Chondrocyte (in vitro differentiated cells): ENCODE results near the gene PGAM2. TPM values are rescaled to one million over a fixed set of nuclear protein-coding genes. Genes with fewer than 3 reads are reported as not detected.

Experiments
- DNase-seq: peaks from one replicate; pipeline ENCODE4 v3.0.0; 2021; ENCODE audit warnings: mixed read lengths, low spot score
- H3K27ac Mint-ChIP-seq: one replicate; pipeline ENCODE4 v1.8.0; 2021; ENCODE audit warnings: mild to moderate bottlenecking, moderate library complexity, mixed read lengths; ENCODE audit not compliant: unreplicated experiment
- H3K27me3 Mint-ChIP-seq: 2 replicates; pipeline ENCODE4 v1.8.0; 2021; ENCODE audit warnings: low read depth, mixed read lengths
- H3K36me3 Mint-ChIP-seq: 2 replicates; pipeline ENCODE4 v1.8.0; 2021; ENCODE audit warnings: low read depth, mixed read lengths
- H3K4me1 Mint-ChIP-seq: 2 replicates; pipeline ENCODE4 v1.8.0; 2021; ENCODE audit warnings: low read depth, mild to moderate bottlenecking, mixed read lengths
- H3K4me3 Mint-ChIP-seq: one replicate; pipeline ENCODE4 v1.8.0; 2021; ENCODE audit warnings: mild to moderate bottlenecking, moderate library complexity, mixed read lengths; ENCODE audit not compliant: unreplicated experiment
- H3K9me3 Mint-ChIP-seq: 2 replicates; pipeline ENCODE4 v1.8.0; 2021; ENCODE audit warnings: low read depth, mixed read lengths
- total RNA-seq: library from RNA; stranded (reverse); gene quantifications from 3 replicates; pipeline ENCODE4 v1.2.1, GENCODE V29; 2021
- TF ChIP-seq, protein P1 (sequence below): fragments of 200-600 bp; sonication (generic); IDR thresholded peaks from 2 replicates; pipeline ENCODE4 v1.5.0; 2021; ENCODE audit warnings: antibody characterized with exemption, mild to moderate bottlenecking, moderate library complexity

The PGAM2 gene
- total RNA-seq, 1 donor from 2014 or later: 0.25 TPM

DNA sequence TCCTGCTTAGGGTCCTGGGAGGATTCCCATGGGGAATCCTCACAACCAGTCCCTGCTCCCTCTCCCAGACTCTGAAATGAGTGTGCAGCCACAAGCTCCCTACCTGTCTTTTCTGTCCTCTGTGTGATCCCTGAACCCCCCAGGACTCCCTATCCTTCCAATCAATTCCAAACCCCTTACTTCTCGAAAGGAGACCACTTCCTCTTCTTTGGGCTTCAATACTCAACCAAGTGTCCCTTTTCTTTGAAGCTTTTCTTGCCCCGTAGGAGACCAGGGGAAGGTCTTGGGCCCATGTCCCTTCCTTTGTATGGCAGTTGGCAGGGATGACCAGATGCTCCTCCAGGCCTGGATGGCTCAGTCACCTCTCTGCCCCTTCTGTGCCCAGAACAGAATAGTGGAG, 40.5 kb upstream of the PGAM2 start:
- Mint-ChIP-seq H3K36me3 (peaks cover 5% of the 10 kb centered on the region), H3K4me1 (peaks cover 52% of the 10 kb centered on the region), H3K9me3 (no peaks in the 10 kb centered on the region), H3K27me3 (no peaks in the 10 kb centered on the region), H3K4me3 (peak overlapping the region; percentile 84), H3K27ac (peak overlapping the region; percentile 94)
- TF ChIP-seq, protein P1, sequence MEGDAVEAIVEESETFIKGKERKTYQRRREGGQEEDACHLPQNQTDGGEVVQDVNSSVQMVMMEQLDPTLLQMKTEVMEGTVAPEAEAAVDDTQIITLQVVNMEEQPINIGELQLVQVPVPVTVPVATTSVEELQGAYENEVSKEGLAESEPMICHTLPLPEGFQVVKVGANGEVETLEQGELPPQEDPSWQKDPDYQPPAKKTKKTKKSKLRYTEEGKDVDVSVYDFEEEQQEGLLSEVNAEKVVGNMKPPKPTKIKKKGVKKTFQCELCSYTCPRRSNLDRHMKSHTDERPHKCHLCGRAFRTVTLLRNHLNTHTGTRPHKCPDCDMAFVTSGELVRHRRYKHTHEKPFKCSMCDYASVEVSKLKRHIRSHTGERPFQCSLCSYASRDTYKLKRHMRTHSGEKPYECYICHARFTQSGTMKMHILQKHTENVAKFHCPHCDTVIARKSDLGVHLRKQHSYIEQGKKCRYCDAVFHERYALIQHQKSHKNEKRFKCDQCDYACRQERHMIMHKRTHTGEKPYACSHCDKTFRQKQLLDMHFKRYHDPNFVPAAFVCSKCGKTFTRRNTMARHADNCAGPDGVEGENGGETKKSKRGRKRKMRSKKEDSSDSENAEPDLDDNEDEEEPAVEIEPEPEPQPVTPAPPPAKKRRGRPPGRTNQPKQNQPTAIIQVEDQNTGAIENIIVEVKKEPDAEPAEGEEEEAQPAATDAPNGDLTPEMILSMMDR: no peak
- peak; percentile 22 for DNase-seq

DNA sequence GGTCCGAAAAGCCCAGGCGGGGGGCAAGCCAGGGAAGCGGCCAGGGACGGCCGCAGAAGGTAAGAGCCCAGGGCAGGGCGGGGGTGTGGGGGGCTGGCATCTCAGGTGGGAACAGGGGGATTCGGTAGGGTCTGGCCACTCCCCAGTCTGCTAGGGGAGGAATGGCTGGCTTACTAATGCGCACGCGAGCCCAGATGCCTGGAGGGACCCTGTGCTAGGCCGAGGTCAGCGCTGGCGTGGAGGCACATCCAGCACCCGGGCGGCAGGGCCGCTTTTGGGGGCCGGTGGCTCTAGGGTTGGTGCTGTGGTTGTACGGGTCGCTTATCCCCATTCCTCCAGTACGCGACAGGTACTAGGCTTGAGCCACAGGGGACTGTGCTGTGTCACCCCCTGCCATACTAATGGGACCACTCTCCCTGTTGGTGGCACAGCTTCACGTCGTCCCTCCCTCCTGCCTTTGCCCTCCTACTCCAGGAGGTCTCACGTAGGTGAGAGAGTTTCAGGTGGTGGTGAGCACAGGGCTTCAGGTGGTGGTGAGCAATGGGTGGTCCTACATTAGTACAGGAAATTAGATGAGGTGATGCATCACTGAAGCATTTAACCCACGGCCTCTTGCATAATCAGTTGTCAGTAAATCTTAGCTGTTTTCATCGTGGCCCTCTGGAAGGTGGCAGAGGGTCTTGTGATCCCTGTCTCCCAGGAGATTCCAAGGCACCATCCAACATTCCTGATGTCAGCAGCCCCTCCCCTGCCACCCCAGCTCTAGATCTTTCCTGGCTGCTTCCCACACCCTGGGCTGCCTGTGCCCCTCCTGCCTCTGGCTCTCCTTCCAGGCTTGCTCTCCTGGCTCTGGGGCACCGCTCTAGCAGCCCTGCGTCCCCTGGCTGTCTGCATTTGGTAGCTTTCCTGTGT, 39.7 kb upstream of the PGAM2 start:
- peak; percentile 72 for DNase-seq
- peaks cover 5% of the 10 kb centered on the region for H3K36me3 Mint-ChIP-seq
- H3K4me1 Mint-ChIP-seq: peaks cover 56% of the 10 kb centered on the region
- no peaks in the 10 kb centered on the region for H3K27me3 Mint-ChIP-seq
- TF ChIP-seq, protein P1: peak; percentile 26
- peak overlapping the region; percentile 94 for H3K27ac Mint-ChIP-seq
- H3K4me3 Mint-ChIP-seq: peak overlapping the region; percentile 84
- no peaks in the 10 kb centered on the region for H3K9me3 Mint-ChIP-seq

DNA sequence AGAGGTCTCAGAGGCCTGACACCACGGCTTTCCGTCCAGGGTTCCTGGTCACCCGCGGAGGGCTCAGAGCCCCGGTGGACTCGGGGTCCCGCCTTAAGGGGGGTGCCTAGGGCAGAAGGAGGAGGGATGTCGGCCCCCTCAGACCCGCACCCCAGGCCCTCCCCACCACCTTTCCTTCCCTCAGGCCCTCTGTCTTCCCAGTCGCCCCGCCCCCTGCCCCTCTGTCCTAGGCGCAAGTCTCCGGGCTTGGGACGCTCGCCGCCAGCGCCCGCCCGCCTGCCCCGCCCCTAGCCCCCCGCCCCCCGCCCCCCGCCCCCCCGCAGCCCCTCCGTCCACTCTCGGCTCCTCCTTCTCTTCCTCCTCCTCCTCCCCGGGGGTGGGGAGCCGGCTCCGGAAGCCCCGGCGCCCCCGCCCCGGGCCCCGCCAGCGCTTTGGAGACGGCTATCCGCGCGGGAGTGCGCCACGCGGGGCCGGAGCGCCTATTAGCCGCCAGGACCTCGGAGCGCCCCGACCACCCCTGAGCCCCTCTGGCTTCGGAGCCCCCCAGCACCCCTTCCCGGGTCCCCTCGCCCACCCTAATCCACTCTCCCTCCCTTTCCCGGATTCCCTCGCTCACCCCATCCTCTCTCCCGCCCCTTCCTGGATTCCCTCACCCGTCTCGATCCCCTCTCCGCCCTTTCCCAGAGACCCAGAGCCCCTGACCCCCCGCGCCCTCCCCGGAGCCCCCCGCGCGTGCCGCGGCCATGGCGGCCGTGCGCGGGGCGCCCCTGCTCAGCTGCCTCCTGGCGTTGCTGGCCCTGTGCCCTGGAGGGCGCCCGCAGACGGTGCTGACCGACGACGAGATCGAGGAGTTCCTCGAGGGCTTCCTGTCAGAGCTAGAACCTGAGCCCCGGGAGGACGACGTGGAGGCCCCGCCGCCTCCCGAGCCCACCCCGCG, 38.8 kb upstream of the PGAM2 start, which contains the start of gene AEBP1:
Gene AEBP1 (plus strand): TSS at position 423 of the 937 bp plus-strand sequence. CDS start 321 bp downstream, at position 744.
- Mint-ChIP-seq H3K36me3 (peaks cover 5% of the 10 kb centered on the region), H3K4me1 (peaks cover 65% of the 10 kb centered on the region), H3K27me3 (no peaks in the 10 kb centered on the region), H3K9me3 (no peaks in the 10 kb centered on the region), H3K4me3 (peak within 1 kb of the TSS; percentile 84), H3K27ac (peak within 1 kb of the TSS; percentile 99)
- TF ChIP-seq, protein P1: peak; percentile 37
- peak; percentile 83 for DNase-seq

DNA sequence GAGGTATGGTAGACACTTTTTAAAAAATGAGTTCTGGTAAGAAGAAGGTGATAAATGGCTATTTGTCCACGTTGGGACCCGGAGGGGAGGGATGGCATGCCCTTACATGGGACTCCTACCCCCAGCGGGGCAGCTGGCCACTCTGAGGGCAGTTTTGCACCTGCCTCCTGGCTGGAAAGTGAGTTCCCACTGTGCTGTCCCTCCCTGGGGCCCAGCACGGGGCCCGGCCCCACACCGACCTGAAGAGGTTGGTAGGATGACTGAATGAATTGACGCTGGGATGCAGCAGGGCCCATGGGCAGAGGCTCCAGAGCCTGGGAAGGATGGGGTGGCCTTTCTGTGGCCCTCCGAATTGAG, 38.2 kb upstream of the PGAM2 start:
- Mint-ChIP-seq H3K27ac (peak overlapping the region; percentile 99), H3K36me3 (peaks cover 5% of the 10 kb centered on the region), H3K27me3 (no peaks in the 10 kb centered on the region), H3K9me3 (no peaks in the 10 kb centered on the region), H3K4me1 (peaks cover 65% of the 10 kb centered on the region), H3K4me3 (peak overlapping the region; percentile 44)
- DNase-seq: peak; percentile 70
- TF ChIP-seq, protein P1: no peak
